DMS53 (cell line): ENCODE data around the gene AVPI1.
"Not testable (repeated sequence)": the region's sequence is repeated elsewhere in the genome, so short reads cannot be mapped to it uniquely, and the experiment has no call there.

Experiments used
- DNase-seq: peaks from one replicate; lab custom pipeline; 2025; lab: John Stamatoyannopoulos, UW

Gene AVPI1

DNA sequence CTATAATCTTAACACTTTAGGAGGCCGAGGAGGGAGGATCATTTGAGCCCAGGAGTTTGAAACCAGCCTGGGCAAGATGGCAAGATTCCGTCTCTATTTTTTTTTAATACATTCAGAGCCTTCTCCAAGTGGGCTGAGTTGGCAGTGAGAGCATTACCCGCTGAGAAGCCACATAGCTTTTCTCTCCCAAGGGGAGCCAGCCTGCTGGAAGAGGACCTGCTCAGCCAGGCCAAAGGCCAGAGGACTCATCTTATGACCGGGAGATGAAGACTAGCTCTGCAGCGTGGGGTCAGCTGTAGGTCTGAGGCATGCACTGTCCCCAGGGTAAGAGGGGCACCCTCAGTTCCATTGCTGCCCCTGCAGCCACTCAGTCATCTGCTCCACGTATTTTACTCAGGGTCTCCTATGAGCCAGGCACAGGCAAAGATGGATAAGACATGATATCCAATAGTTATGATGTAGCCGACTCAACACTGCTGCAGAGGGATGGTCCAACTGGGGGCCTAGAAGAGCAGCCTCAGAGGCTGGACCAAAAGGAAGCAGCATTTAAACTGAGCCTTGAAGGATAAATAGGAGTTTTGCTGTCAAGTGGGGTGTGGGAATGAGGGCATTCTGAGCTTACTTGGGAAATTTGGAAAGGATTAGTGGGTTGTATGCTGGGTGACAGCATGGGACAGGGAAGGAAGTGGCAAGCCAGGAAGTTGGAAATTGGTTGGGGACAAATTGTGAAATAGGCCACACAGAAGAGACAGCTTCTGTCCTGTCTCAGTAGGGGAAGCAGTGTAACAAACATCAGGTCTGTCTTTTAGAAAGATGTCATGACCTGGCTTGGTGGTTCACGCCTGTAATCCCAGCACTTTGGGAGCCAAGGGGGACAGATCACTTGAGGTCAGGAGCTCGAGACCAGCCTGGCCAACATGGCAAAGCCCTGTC, 24.9 kb upstream of the AVPI1 start:
- DNase-seq = no peak

DNA sequence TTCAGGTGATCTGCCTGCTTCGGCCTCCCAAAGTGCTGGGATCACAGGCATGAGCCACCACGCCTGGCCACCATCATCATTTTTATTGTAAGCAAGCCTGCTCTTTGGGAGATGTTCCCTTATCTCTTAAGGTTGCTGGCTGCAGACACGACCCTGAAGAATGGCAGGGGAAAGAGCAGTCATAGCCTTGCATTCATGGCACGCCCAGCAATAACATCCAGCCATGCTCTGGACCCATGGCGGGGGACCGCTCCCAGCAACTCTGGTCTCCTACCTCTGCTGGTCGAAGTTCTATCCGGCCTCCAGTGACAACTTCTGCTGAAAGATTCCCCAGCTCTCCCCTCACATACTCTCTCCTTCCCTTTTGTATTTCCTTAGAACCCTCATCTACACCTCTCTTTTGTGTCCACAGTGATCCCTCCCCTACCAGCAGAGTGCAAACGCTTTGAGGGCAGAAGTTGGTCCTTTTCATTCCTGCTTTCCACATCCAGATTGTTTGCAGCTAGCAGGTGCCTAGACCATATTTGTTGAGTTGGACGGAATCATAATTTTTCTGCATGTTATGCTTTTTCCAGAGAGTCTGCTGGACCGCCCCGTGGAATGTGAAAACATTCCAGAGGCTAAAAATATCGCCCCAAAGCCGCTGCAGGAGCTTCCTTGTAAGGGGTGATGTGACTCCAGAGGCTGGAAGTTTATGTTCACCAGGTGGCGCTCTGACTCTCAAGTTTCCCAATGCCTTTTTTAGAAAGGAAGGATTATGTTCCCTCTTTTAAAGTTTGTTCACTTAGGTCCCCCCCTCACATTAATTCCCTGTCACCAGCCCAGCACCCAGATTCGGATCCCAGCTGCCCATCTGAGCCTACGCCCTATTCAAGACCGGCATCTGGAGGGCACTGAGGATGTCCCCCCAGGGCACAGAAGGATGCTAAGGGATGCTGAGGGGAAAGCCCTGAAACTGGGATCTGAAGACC, 22.2 kb upstream of the AVPI1 start:
- peak; percentile 82 for DNase-seq

DNA sequence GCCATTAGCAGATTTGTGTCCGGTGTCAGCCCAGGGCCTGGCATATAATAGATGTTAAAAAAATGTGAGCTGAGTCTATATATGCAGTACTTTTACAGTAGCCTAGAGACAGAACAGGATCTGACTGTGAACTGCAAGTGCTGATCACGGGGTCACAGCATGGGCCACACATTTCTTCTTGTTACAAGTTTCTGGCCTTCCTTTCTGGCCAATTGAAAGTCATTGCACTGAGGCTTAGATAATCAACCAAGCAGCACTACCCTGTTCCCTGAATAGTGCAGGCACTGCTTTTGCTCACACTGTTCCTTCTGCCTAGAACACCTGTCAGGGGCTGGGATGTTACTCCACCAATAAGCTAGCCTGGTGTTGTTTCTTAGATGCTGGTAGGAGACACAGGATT, 21.1 kb upstream of the AVPI1 start:
- DNase-seq = no peak

DNA sequence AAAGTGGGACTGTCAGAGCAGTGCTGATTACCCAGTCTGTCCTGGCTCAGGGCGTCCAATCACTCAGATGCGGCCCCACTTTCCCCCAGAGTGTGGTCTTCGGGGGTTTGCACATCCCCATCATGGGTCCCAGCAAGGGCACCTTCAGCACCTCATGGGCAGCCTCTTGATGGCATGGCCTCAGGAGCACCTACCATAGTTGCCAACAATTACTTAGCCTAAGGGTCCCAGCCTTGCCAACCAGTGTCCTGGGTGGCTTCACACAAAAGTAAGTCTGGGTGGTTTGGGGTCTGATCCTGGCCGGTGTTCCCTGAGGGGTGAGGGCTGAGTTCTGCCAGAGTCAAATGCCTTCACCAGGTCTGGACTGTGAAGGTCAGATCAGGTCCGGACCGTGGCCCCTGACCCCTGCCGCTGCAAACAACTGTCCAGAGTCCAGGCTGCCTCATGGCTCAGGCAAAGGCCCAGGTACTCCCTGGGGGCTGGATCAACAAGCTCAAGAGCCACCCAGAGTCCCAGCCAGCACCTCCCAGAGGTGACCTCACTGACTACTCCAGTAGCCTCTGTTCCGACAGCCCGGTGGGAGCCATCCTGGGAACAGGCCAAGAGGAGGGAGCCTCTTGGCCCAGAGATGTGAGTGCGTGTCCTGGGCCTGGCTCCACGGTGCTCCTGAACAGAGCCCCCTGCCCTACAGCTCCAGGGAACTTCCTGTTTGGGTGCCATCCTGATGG, 20.3 kb upstream of the AVPI1 start:
- DNase-seq = no peak

DNA sequence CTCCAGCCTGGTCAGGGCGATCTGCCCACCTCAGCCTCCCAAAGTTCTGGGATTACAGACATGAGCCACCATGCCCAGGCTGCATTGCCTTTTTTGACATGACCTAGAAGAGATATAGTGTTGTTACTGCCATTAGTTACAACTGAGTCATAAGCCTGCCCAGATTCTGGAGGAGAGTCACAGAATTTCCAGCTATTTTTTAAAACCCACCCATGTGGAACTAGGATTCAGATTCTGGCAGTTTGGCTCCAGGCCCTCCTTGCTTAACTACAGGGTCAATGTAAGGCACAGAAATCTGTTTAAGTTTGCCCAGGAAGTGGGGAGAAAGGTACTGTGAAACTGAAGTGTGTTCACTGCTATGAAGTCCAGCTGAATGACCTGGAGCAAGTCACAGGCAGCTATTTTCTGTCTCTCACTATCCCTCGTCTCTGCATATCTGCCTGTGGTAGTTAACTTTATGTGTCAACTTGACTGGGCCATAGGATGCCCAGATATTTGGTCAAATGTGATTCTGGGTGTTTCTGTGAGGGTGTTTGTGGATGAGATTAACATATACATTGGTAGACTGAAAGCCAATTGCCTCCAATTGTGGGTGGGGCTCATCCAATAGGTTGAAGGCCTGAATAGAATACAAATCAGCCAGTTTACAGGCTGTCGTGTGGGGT, 18.1 kb upstream of the AVPI1 start:
- DNase-seq = no peak

DNA sequence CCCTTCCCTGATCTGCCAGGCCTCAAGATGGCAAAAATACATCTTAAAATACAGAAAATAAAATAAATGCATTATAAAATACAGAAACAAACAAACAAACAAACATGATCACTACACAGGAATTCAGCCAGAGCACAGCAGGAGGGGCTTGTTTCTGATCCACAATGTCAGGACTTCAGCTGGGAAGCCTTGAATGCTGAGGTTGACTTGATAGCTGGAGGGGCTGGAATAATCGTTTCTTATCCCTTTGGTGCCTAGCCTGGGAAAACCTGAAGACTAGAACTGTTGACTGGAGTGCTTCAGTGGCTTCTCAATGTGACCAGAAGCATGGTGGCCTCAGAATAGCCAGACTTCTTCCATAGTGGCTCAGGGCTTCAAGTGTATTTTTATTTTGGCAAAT, 17.3 kb upstream of the AVPI1 start:
- DNase-seq = no peak

DNA sequence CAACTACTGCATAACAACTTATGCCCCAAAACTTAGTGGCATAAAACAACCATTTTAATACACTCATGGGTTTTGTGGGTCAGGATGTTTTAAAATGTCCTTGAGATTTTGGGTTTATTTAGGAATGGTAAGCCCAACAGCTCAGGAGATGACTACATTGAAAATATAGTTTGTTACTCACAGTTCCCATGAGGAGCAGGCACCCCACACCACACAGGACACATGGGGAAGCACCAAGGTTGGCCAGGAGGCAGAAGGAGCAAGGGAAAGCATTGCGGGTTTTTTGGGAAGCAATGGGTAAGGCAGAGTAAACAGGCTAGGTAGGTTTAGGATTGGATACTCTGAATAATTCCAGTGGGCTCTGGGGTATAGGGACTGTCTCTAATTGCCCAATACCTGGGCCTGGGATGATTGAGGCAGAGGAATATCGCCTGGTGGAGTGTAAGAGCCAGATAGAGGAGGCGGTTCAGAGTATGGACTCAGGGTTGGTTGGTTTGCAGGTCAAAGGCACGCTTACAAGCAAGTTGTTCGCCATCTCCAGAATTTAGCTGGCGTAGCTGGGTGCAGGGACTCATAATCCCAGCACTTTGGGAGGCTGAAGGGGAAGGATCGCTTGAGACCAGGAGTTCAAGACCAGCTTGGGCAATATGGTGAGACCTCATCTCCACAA, 16.5 kb upstream of the AVPI1 start:
- no peak for DNase-seq

DNA sequence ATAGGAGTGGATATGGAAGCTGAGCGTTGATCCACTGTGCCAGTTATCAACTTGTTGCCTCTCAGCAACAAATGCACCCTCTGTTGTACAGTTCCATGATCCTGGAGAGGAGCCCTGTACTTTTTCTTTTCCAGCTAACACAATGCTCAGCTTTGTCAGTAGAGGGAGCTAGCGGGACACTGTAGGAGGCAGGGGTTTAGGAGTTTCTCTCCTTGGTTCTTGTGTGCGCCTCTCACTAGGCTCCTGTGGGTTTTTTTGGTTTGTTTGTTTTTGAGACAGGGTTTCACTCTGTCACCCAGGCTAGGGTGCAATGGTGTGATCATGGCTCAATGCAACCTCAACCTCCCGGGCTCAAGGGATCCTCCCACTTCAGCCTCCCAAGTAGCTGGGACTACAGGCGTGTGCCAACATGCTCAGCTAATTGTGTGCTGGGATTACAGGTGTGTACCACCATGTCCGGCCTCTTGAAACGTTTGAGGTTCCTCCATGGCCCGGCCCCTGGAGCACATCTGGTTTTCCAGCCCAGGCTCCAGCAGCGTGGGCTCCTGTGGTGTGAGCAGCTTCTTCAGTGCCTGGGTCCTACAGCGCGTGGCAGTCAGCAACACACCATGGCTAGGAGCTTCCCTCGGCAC, 14.5 kb upstream of the AVPI1 start:
- peak; percentile 92 for DNase-seq

DNA sequence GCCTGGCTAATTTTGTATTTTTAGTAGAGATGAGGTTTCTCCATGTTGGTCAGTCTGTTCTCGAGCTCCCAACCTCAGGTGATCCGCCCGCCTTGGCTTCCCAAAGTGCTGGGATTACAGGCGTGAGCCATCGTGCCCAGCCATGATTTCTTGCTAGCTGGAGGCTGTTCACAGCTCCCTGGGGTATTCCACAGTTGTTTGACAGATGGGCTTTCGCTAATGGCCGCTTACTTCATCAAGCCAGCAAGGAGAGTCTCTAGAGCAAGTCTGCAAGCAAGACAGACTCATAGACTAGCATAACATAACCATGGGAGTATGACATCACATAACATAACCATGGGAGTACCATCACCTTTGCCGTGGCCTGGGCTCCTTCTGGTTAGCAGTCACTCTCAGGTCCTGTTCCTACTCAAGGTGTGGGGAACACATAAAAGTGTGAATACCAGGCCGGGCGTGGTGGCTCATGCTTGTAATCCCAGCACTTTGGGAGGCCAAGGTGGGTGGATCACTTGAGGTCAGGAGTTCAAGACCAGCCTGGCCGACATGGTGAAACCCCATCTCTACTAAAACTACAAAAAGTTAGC, 11.1 kb upstream of the AVPI1 start:
- not testable (repeated sequence) for DNase-seq

DNA sequence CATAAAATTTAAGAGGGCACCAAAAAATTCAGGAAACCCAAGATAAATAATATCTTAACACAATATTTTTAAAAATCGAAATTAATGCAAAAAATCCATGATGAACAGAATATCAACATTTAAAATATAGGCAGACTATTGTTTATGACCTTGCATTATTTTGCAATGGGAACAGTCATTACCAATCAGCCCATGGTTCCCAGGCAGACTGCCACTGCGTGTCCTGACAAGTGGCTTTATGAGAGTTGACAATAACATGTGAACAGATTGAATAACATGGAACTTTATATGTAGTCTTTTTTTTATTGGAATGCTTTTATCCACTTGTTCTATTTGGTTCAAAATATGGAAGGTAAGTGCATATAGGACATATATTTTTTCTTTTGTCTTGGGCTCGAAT, 3.1 kb upstream of the AVPI1 start:
- no peak for DNase-seq

DNA sequence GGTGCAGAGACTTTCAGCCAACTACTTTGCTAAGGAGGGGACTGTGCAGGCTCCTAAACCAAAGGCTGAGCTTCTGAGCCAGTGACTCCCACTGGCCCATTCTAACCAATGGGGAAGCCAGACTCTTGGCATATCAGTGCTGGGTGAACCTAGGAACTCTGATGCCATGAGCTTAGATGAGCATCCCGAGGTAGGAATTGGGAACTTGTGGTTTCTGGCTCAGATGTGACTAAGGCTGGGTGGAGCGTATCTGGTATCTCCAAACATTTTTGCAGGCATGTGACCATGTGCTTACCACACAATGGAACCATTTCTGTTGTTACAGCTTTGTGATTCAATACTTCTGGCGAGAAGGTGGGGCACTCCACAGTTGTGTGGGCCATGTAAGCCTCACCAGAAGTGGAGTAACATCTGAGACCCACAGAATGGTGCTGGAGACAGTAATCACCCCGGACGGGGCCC, 2.5 kb upstream of the AVPI1 start:
- no peak for DNase-seq

DNA sequence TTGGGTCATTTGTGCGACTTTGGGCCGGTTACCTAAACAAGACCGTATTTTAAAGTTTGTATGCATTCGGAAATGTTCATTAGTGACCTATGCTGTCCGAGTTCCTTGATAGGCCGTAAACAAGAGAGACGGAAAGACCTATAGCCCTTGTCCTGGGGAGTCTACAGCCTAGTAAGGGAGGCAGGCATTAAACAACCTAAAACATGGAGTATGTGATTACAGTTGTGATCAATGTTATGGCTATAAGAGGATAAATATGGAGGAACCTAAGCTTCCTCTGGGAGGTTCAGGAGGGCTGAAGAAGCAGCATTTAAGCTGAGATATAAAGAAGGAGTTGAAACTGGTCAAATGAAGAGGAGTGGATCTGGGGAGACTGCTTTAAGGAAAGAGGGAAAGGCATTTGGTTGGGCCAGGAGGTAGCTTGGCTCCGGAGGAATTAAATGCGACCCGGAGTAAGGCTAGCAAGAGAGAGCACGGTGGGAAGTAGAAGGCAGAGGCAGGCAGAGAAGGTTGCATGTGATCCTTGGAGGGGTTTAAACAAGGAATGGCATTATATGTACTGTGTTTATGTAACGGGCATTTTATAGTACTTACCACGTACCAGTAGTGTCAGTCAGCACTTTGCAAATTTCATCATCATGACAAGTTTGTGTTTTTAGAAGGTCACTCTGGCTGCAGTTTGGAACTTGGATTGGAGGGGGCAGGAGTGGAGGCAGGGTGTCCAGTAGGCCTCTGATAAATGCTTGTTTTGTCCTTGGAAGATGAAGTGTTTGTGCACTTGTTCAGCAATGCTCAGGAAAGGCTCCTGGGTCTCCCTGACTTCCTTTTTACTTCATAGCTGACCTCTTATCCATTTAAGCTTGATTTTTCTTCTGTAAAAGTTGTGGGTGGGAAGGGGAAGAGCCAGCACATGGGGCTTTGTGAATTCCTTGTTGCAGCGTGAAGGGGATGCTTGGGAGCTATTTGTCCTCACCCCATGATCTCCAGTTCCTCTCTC, 1.0 kb upstream of the AVPI1 start:
- peak; percentile 61 for DNase-seq

DNA sequence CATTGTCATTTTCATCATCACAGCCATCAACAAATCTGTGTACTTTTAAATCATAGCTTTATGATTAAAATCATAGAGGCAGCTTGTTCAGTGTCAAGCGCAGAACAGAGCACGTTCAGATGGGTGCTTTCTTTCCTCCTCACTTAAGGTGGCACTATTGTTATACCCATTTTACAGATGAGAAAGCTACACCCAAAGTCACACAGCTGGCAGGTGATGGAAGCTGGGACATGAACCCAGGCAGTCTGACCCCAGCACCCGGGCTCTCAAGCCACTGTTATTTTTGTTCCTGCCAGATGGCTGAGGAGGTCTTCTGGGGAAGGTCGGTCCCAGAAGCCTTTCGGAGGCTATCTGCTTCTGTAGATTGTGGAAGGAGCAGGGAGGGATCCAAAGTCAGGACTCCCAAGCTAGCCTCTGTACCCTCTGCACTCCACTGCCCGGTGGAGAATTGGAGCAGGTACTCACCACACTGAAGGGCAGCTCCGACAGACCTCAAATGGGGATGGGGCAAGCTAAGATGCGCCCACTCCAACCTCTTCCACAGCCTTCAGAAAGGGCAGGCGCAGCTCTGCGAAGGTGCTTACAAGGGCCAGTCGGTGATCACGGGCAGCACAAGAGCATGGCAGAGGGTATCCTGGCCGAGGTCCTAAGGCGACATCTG, 610 bp downstream of the AVPI1 start:
- DNase-seq = no peak

DNA sequence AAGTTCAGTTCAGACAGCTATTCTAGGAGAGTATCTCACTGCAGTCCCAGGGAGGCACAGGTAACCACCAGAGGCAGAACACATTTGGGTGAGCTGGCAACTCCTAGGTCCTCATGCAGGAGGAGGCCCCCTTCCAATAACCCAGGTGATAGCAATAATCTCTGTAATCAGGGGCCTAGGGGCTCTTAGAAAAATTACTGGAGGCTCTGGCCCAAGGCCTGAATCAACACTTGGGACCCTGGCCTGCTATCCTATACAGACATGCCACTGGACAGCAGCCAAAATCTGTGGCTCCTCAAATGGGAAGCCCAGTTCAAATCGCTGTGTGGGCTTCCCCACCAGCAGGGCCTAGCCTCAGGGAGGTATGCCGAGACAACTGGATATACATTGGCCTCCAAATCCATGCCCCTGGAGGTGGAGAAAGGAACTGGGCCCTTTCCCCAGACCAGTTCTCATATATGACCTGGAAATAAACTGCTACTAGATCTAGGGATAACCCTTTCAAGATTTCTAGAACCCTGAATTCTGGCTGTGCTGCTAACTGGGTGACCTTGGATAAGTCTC, 1.6 kb downstream of the AVPI1 start:
- DNase-seq = peak; percentile 57

DNA sequence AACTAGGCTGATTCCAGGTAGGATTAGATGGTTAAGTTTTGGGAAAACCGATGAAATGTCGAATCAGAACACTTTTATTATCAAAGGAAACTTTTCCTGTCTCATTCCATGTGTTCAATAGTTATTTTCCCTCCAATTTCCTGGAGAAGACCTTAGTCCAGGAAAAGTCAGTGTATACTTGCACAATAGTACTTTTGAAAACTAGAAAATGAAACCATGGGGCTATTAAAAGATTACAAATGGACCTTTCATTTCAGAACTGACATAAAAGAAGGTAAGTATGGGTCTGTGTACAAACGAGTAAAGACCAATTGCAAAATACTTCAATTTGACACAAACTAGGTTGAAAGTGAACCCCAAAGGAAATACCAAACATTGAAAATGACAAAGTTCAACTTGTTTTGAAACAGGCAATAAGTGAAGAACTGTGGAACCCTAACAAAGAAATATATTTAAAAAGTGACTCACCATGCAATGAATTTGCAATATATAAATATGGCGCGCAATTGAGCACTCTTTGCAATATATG, 2.1 kb downstream of the AVPI1 start:
- no peak for DNase-seq

DNA sequence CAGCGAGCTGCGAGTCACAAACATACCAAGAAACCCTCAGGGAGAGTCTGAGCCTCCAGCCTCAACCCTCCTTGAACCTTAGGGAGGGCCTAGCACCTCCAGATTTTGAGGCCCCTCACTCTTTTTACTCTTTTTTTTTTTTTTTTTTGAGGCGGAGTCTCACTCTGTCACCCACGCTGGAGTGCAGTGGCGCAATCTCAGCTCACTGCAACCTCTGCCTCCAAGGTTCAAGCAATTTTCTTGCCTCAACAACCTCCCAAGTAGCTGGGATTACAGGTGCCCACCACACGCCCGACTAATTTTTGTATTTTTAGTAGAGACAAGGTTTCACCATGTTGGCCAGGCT, 2.7 kb downstream of the AVPI1 start:
- not testable (repeated sequence) for DNase-seq

DNA sequence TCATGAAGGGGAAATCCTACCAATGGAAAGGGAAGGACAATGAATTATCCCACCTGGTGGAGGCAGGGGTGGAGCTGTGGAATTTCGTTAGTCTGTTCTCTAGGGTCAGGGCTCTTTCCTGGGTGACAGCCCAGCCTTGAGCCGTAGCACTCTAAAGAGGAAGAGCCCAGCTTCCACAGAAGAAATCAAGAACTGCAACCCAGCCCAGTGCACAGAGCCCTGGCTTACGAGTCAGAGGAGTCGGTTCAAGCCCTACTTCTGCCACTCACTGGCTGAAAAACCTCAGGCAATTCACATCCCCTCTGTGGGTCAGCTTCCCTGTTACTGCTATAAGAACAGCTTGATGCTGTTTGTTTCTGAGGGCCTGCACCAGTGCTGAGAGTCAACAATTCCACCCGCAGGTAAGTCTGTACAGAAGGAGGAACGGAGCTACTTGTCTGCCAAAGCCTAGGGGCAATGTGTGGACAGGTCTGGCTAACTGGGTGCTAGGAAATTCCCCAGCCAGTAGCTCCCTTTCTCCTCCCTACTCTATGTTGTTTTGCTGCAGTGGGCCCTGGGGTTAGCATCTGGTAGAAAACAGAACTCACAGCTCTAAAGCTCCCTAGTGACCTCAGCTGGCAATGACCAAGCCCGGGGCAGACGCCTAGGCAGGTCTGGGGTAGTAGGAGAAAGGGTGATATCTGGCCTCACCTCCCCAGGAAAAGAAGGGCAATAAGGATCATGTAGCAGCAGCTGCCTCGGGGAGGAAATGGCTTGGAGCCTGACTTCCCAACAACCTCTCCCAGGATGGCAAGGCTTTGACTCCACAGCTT, 3.3 kb downstream of the AVPI1 start:
- DNase-seq = no peak
